Measurements from ENCODE around the gene LIMCH1.
"Not testable (repeated sequence)": the region's sequence is repeated elsewhere in the genome, so short reads cannot be mapped to it uniquely, and the experiment has no call there.

LIMCH1 gene

GRCh38 chr4:41727861-41728572, 190.1 kb downstream of the LIMCH1 start:
- TF ChIP-seq, protein P1, sequence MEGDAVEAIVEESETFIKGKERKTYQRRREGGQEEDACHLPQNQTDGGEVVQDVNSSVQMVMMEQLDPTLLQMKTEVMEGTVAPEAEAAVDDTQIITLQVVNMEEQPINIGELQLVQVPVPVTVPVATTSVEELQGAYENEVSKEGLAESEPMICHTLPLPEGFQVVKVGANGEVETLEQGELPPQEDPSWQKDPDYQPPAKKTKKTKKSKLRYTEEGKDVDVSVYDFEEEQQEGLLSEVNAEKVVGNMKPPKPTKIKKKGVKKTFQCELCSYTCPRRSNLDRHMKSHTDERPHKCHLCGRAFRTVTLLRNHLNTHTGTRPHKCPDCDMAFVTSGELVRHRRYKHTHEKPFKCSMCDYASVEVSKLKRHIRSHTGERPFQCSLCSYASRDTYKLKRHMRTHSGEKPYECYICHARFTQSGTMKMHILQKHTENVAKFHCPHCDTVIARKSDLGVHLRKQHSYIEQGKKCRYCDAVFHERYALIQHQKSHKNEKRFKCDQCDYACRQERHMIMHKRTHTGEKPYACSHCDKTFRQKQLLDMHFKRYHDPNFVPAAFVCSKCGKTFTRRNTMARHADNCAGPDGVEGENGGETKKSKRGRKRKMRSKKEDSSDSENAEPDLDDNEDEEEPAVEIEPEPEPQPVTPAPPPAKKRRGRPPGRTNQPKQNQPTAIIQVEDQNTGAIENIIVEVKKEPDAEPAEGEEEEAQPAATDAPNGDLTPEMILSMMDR (conservative IDR thresholded peaks at IDR 0.05; ENCODE audit: low read length), result no peak
- no peak for DNase-seq (ENCODE audit: low read depth)
- no peak overlapping the region for H3K4me3 ChIP-seq (ENCODE audit: low read length)

DNA sequence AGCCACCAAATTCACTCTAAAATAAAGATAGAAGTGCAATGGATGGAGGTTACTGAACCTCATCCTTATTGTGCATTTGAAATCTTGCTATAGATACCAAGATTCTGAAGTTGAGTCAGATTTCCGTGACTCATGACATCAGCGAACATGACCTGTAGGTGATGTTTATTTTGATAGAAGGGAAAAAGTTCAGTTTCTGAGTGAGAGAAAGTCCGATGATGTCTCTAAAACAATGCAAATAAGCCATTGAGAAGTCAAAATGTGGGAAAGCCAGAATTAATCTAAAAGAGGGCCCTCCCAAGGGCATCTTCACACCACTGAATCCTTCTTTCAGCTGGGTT, 190.6 kb downstream of the LIMCH1 start:
- TF ChIP-seq, protein P1 (conservative IDR thresholded peaks at IDR 0.05; ENCODE audit: low read length), result no peak
- no peak overlapping the region for H3K4me3 ChIP-seq (ENCODE audit: low read length)
- no peak for DNase-seq (ENCODE audit: low read depth)

DNA sequence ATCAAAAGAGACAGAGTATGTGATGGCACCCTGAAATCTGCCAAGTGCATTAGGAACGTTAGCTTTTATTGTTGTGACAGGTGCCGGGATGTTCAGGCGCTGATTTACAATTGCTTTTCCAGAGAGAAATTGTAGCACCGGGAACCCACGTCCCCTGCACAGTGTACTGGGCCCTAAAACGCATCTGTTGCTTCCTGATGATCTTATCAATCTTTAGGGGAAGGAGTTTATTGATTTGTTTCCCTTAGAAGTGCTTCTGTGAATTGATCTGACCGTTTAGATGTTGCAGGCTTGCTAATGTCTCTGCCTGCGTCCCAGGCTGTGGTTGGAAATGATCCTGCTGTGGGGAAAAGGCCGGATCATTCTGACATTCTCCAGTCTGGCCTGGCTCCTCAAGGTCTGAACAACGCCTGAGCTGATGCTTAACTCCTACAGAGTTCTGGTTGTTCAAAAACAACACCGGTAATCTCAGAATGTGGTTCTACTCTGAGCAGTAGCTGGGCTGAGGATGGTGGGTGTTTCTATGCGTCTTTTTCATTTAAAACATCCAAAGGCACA, 193.7 kb downstream of the LIMCH1 start:
- H3K4me3 ChIP-seq (ENCODE audit: low read length), result no peak overlapping the region
- no peak for DNase-seq (ENCODE audit: low read depth)
- TF ChIP-seq, protein P1 (conservative IDR thresholded peaks at IDR 0.05; ENCODE audit: low read length), result no peak

- no peak for DNase-seq (ENCODE audit: low read depth)
- TF ChIP-seq, protein P1 (conservative IDR thresholded peaks at IDR 0.05; ENCODE audit: low read length), result no peak
- H3K4me3 ChIP-seq (ENCODE audit: low read length), result no peak overlapping the region
These were observed 196.4 kb downstream of the LIMCH1 start for GRCh38 chr4:41734371-41734770.

GRCh38 chr4:41737491-41737890, 199.5 kb downstream of the LIMCH1 start:
- DNase-seq (ENCODE audit: low read depth), result not testable (repeated sequence)

DNA sequence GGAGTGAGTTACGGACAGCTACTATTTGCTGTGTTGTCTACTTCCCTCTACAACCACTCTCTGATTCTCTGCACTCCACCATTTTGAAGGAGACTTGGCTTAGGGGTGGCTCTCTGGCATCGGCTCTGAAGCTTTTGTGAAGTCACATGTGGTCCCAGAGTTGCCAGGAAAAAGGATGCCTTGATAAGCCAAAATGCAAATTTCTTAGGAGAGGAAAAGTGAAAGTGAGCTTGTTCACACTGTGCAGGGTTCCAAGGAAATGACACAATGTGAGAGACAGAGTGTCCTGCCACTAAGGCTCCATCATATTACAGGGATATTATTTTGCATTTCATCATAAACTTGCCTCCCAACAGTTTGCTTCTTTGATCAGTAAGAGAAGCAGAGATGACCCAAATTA, 203.4 kb downstream of the LIMCH1 start:
- no peak for DNase-seq (ENCODE audit: low read depth)
- TF ChIP-seq, protein P1 (conservative IDR thresholded peaks at IDR 0.05; ENCODE audit: low read length), result no peak
- H3K4me3 ChIP-seq (ENCODE audit: low read length), result no peak overlapping the region

More at GRCh38 chr4:41737491-41737890, 199.5 kb downstream of the LIMCH1 start:
- not testable (repeated sequence) for H3K4me3 ChIP-seq (ENCODE audit: low read length)

DNA sequence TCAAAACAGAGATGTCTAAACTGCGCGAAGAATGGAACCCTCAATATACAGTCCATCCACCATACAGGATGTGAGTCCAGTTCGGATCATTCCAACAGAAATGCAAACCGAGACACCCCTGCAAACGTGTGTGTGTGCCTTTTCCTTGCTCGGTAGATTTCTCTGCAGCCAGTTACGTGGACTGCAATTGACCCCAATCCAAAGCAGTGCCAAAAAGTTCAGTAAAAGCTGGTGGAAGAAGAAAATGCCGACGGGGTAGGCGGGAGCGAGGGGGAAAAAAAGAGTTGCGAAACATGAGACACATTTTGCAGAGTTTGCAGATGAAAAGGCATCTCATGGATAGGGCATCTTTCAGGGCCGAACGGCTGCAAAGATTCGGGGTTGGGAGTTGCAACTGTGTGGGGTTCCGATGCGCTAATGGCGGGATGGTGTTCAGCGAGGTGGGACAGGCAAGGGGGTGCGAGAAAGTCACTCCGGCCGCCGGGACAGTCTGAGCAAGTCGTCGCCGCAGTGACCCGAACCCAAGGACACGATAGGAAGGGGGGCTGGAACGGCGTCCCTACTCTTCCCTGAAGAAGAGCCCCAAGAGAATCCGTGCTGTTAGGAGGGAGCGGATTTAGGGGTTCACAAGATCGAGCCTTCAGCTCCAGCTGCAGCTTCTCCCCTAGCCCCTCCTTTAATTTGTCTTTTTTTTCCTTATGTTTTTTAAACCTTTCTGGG, 206.8 kb downstream of the LIMCH1 start:
- no peak for DNase-seq (ENCODE audit: low read depth)
- TF ChIP-seq, protein P1 (conservative IDR thresholded peaks at IDR 0.05; ENCODE audit: low read length), result no peak
- no peak overlapping the region for H3K4me3 ChIP-seq (ENCODE audit: low read length)

Data from AG10803 (cell line).